NCI-H524 (cell line): ENCODE measurements around the gene SORD.
"Not testable (repeated sequence)": the region's sequence is repeated elsewhere in the genome, so short reads cannot be mapped to it uniquely, and the experiment has no call there.

Experiments
- DNase-seq, 2 experiments: peaks; one replicate each; lab custom pipeline; 2025; lab: John Stamatoyannopoulos, UW

The SORD gene

GRCh38 chr15:45097466-45097865 is 74.5 kb downstream of the SORD start:
- no peak for DNase-seq

GRCh38 chr15:45099549-45100165 is 76.7 kb downstream of the SORD start:
- DNase-seq: no peak

- DNase-seq: no peak
Observed at GRCh38 chr15:45100884-45101625, 78.1 kb downstream of the SORD start.

GRCh38 chr15:45101749-45102148 is 78.8 kb downstream of the SORD start:
- no peak for DNase-seq

- no peak for DNase-seq
Observed at GRCh38 chr15:45102226-45102625, 79.2 kb downstream of the SORD start.

- DNase-seq: not testable (repeated sequence)
Observed at GRCh38 chr15:45104170-45104569, 81.2 kb downstream of the SORD start.

- no peak for DNase-seq
Observed at GRCh38 chr15:45105586-45105985, 82.6 kb downstream of the SORD start.

- DNase-seq: no peak
Observed at GRCh38 chr15:45106002-45106790, 83.2 kb downstream of the SORD start.

GRCh38 chr15:45107941-45108630 is 85.1 kb downstream of the SORD start:
- no peak for DNase-seq

GRCh38 chr15:45110256-45110820 is 87.3 kb downstream of the SORD start:
- DNase-seq: no peak

GRCh38 chr15:45111390-45112142 is 88.6 kb downstream of the SORD start:
- no peak for DNase-seq

- no peak for DNase-seq
Observed at GRCh38 chr15:45112143-45112590, 89.2 kb downstream of the SORD start.

GRCh38 chr15:45112591-45113379 is 89.8 kb downstream of the SORD start:
- peak; percentile 39 to 61 for DNase-seq

- DNase-seq: peak; percentile 39 to 69
Observed at GRCh38 chr15:45113380-45113990, 90.5 kb downstream of the SORD start.

GRCh38 chr15:45114076-45114750 is 91.2 kb downstream of the SORD start, which contains the start of the genes DUOX2 and DUOXA2:
Gene DUOX2, minus strand, starts transcription at chr15:45114172. Its CDS starts 761 bp downstream, at chr15:45113411.
Gene DUOXA2, plus strand, starts transcription at chr15:45114326. Its CDS starts 280 bp downstream, at chr15:45114606.
- peak in 1 of 2 experiments; percentile 40 for DNase-seq

GRCh38 chr15:45114751-45115085 is 91.7 kb downstream of the SORD start:
- DNase-seq: no peak

- no peak for DNase-seq
Observed at GRCh38 chr15:45115312-45115820, 92.4 kb downstream of the SORD start.

GRCh38 chr15:45116006-45116481 is 93.0 kb downstream of the SORD start:
- DNase-seq: no peak
